Osteocyte (in vitro differentiated cells): Measurements from ENCODE around the gene CTBP1. TPM values are rescaled to one million over a fixed set of nuclear protein-coding genes. Genes with fewer than 3 reads are reported as not detected.

ENCODE experiments used
- DNase-seq: peaks from one replicate; pipeline ENCODE4 v3.0.0; 2021; ENCODE audit warnings: mixed read lengths; ENCODE audit not compliant: unreplicated experiment; ENCODE audit errors: extremely low spot score
- H3K27ac Mint-ChIP-seq: one replicate; pipeline ENCODE4 v1.8.0; 2021; ENCODE audit warnings: mild to moderate bottlenecking, mixed read lengths; ENCODE audit not compliant: unreplicated experiment
- H3K27me3 Mint-ChIP-seq: one replicate; pipeline ENCODE4 v1.8.0; 2021; ENCODE audit warnings: mixed read lengths; ENCODE audit not compliant: unreplicated experiment
- H3K36me3 Mint-ChIP-seq: one replicate; pipeline ENCODE4 v1.8.0; 2021; ENCODE audit warnings: mixed read lengths; ENCODE audit not compliant: unreplicated experiment
- H3K4me1 Mint-ChIP-seq: one replicate; pipeline ENCODE4 v1.8.0; 2021; ENCODE audit warnings: mixed read lengths; ENCODE audit not compliant: unreplicated experiment
- H3K4me3 Mint-ChIP-seq: one replicate; pipeline ENCODE4 v1.8.0; 2021; ENCODE audit warnings: mild to moderate bottlenecking, moderate library complexity, mixed read lengths; ENCODE audit not compliant: unreplicated experiment
- H3K9me3 Mint-ChIP-seq: one replicate; pipeline ENCODE4 v1.8.0; 2021; ENCODE audit warnings: mixed read lengths; ENCODE audit not compliant: unreplicated experiment
- long read RNA-seq: library from polyadenylated mRNA; unstranded; transcript quantifications from one replicate; pipeline ENCODE4 v2.0.0, GENCODE V29; 2021
- total RNA-seq: library from RNA; stranded (reverse); gene quantifications from 2 replicates; pipeline ENCODE4 v1.2.1, GENCODE V29; 2021
- TF ChIP-seq, protein P1 (sequence below): fragments of 200-600 bp; sonication (generic); IDR thresholded peaks from 2 replicates; pipeline ENCODE4 v1.5.0; 2021; ENCODE audit warnings: antibody characterized with exemption, mild to moderate bottlenecking, moderate library complexity

CTBP1 gene
- total RNA-seq = 172 and 176 TPM in 2 replicates
- long read RNA-seq, partial matches to known transcripts = 0 of 12 reads
- long read RNA-seq, other reads (novel, unspliced or antisense) = 12 of 12 reads

- Mint-ChIP-seq H3K9me3 (peaks cover 9% of the 10 kb centered on the region), H3K27me3 (no peaks in the 10 kb centered on the region)
These were observed at the start of gene CTBP1 for GRCh38 chr4:1248245-1249147. Gene CTBP1, minus strand, starts transcription at chr4:1249130. Its CDS starts 7,799 bp downstream, at chr4:1241331.

GRCh38 chr4:1298461-1298860 is 49.5 kb upstream of the CTBP1 start:
- TF ChIP-seq, protein P1, sequence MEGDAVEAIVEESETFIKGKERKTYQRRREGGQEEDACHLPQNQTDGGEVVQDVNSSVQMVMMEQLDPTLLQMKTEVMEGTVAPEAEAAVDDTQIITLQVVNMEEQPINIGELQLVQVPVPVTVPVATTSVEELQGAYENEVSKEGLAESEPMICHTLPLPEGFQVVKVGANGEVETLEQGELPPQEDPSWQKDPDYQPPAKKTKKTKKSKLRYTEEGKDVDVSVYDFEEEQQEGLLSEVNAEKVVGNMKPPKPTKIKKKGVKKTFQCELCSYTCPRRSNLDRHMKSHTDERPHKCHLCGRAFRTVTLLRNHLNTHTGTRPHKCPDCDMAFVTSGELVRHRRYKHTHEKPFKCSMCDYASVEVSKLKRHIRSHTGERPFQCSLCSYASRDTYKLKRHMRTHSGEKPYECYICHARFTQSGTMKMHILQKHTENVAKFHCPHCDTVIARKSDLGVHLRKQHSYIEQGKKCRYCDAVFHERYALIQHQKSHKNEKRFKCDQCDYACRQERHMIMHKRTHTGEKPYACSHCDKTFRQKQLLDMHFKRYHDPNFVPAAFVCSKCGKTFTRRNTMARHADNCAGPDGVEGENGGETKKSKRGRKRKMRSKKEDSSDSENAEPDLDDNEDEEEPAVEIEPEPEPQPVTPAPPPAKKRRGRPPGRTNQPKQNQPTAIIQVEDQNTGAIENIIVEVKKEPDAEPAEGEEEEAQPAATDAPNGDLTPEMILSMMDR = no peak
- Mint-ChIP-seq H3K27ac (no peak overlapping the region), H3K4me1 (peaks cover 24% of the 10 kb centered on the region), H3K27me3 (no peaks in the 10 kb centered on the region), H3K36me3 (peaks cover 15% of the 10 kb centered on the region), H3K9me3 (no peaks in the 10 kb centered on the region), H3K4me3 (no peak overlapping the region)
- no peak for DNase-seq

More at GRCh38 chr4:1248245-1249147, at the start of gene CTBP1:
- peak; percentile 94 for DNase-seq
- Mint-ChIP-seq H3K4me3 (peak within 1 kb of the TSS; percentile 77), H3K36me3 (peaks cover 22% of the 10 kb centered on the region), H3K4me1 (peaks cover 34% of the 10 kb centered on the region), H3K27ac (peak within 1 kb of the TSS; percentile 84)
- TF ChIP-seq, protein P1 = no peak

- no peaks in the 10 kb centered on the region for H3K9me3 Mint-ChIP-seq
- H3K27me3 Mint-ChIP-seq = no peaks in the 10 kb centered on the region
- peaks cover 15% of the 10 kb centered on the region for H3K36me3 Mint-ChIP-seq
- TF ChIP-seq, protein P1 = no peak
- H3K4me3 Mint-ChIP-seq = no peak overlapping the region
- no peak for DNase-seq
- peaks cover 25% of the 10 kb centered on the region for H3K4me1 Mint-ChIP-seq
- peak overlapping the region; percentile 16 for H3K27ac Mint-ChIP-seq
These were observed 48.8 kb upstream of the CTBP1 start for GRCh38 chr4:1297456-1298325.

GRCh38 chr4:1297023-1297395 is 48.1 kb upstream of the CTBP1 start:
- Mint-ChIP-seq H3K9me3 (no peaks in the 10 kb centered on the region), H3K4me1 (peaks cover 32% of the 10 kb centered on the region), H3K27ac (no peak overlapping the region), H3K36me3 (peaks cover 15% of the 10 kb centered on the region), H3K27me3 (no peaks in the 10 kb centered on the region), H3K4me3 (no peak overlapping the region)
- TF ChIP-seq, protein P1 = no peak
- DNase-seq = peak; percentile 81
